ENCODE measurements around the gene GP1BB.

Gene GP1BB

GRCh38 chr22:19766511-19767426, 43.4 kb downstream of the GP1BB start:
- peak; percentile 23 to 30 for DNase-seq (ENCODE audit: low read depth in 2 of 2)

- no peak for DNase-seq (ENCODE audit: low read depth in 2 of 2)
Observed at GRCh38 chr22:19767427-19768341, 44.3 kb downstream of the GP1BB start.

DNA sequence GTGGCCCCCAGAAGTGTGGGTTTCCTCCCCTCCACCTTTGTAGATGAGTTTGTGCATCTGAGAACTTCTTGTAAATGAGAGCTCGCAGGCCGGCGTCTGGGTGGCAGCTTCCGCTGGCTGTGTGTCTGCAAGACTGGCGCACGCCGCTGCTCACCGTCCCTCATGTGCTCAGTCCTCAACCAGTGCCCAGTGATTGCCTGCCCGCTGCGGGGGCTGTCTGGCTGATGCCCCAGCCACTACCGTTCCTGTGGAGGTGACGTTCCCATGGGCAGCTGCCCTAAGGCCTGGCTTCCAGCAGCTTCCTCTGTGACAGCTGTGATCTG, 46.0 kb downstream of the GP1BB start:
- DNase-seq (ENCODE audit: low read depth in 2 of 2) = no peak

DNA sequence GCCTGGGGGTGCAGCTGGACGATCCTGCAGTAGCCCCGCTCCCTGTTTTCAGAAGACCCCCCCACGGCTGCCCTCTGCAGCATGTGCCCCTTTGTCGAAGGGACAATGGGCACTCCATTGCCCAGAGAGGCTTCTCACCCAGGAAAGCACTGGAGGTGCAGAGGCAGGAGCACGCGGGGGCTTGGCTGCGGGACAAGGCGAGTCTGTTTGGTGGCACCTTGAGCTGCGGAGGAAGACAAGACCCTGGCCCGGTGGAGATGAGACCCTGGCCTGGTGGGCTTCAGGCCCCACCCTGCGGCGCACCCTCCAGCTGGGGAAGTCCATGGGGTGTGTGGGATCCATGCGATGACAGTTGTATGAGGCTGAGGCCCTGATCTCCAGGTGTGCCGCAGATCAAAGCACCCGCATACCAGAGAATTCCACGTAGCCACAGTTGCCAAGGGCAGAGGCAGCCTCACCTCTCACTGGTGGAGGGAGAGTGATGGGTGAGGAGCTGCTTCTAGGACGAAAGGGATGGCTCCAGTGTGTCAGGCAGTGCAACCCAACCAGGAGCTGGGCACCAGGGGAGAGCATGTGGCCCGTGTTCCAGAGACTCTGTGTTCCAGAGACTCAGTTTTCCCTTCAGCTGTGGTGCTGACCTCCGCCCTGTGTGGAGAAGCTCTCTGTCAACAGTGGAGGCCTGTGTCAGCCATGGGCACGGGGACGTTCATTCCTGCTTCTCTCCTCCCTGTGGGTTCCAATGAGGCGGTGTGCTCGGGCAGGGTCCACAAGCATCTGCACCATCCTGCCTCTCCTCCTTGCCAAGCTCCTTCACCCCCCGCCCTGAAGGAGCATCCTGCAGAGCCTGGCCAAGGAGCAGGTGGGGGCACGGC, 47.2 kb downstream of the GP1BB start:
- no peak for DNase-seq (ENCODE audit: low read depth in 2 of 2)

DNA sequence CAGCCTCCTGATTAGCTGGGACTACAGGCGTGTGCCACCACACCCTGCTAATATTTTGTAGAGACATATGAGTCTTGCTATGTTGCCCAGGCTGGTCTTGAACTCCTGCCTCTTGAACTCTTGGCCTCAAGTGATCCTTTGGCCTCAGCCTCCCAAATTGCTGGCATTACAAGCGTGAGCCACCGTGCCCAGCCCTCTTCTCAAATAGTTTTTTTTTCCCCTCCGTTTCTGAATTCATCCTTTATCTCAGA, 49.0 kb downstream of the GP1BB start:
- no peak for DNase-seq (ENCODE audit: low read depth in 2 of 2)

DNA sequence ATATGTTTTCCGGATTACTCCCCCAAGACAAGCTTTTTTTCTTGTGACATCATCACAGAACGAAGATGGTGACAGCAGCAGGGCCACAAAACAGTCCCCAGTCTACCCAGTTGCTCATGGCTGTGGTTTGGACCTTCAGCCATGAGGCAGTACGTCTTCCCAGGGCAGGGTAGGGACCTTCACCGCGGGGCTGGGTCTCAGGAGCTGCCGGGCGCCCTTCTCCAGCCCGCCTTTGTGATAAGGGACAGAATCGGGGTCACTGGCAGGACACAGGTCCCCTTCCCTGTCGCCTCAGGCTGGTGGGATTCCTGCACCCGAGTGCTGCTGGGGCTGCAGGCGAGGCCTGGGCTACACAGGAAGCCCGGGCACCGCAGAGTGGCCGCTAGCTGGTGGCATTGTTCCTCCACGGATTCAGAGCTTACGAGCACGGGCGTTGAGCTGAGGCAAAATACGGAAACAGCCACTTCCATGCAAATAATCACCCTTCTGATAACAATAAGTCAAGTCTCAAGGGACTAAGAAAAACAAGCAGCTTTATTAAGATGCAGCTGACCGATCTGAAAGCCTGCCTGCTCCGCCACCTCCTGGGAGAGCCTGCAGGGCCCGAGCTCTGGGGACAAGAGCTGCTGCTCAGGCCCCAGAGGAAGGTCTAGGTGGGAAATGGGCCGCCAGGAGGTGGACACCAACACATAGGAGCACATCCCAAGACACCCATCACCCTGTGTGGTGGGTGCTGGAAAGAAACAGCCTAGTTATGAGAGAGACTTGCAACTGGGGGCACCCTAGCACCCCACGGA, 49.5 kb downstream of the GP1BB start:
- no peak for DNase-seq (ENCODE audit: low read depth in 2 of 2)

DNA sequence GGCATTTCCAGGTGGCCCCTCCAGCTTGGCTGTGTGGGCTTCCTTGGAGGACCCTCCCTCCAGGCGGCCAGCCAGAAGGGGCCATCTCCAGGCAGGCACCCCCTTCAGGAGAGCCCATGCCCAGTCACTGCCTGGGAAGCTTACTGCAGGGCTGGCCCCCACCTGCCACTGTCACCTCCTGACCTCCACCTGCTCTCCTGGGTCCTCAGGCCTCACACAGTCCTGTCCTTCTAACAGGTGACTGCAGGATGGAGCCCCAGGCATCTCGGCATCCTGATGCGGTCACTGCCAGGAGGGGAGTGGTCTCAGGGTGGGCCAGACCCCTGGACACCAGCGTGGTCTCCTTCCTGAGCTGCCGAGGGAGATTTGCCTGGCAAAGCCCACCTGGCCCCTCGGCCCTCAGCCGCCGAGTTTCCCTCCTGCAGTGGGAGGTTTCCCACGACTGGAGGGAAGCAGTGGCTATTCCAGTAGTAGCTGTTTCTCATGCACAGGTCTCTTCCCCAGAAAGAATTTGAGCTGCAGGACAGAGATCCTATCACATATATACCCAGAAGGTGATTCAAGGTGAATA, 50.2 kb downstream of the GP1BB start:
- DNase-seq (ENCODE audit: low read depth in 2 of 2) = no peak

All from stimulated activated CD4-positive, alpha-beta T cell treated with anti-CD3 and anti-CD28 coated beads, Interleukin-15, amount 100 ng/mL, for 48 hours (primary cell).